Activated CD4-positive, alpha-beta memory T cell treated with anti-CD3 and anti-CD28 coated beads for 36 hours (primary cell): Measurements from ENCODE around the gene CCR4. TPM values are rescaled to one million over a fixed set of nuclear protein-coding genes. Genes with fewer than 3 reads are reported as not detected.

Experiments used
- CTCF ChIA-PET: fragments of 350-600 bp; sonication (Branson Sonifier 250); formaldehyde crosslinking; loops from one replicate; lab custom pipeline; 2021; ENCODE audit warnings: antibody characterized with exemption, inconsistent platforms; lab: Charles Lee
- POLR2A ChIA-PET: fragments of 350-600 bp; sonication (Branson Sonifier 250); formaldehyde crosslinking; loops from one replicate; lab custom pipeline; 2021; ENCODE audit warnings: antibody characterized with exemption; lab: Charles Lee
- DNase-seq: peaks from one replicate; pipeline ENCODE4 v3.0.0-alpha.2; 2020
- H3K27ac Mint-ChIP-seq: one replicate; pipeline ENCODE4 v1.8.0; 2021; ENCODE audit warnings: mixed read lengths
- H3K27me3 Mint-ChIP-seq: one replicate; pipeline ENCODE4 v1.8.0; 2021; ENCODE audit warnings: mixed read lengths
- H3K36me3 Mint-ChIP-seq: one replicate; pipeline ENCODE4 v1.8.0; 2021; ENCODE audit warnings: mixed read lengths
- H3K4me1 Mint-ChIP-seq: one replicate; pipeline ENCODE4 v1.8.0; 2021; ENCODE audit warnings: low read depth, mixed read lengths
- H3K4me3 Mint-ChIP-seq: one replicate; pipeline ENCODE4 v1.8.0; 2021; ENCODE audit warnings: mild to moderate bottlenecking, mixed read lengths
- H3K9me3 Mint-ChIP-seq: one replicate; pipeline ENCODE4 v1.8.0; 2021; ENCODE audit warnings: mixed read lengths
- intact Hi-C: fragments of 100-400 bp; cut with micrococcal nuclease; formaldehyde crosslinking; loops from one replicate; pipeline ENCODE4 v1.15.1; 2023
- total RNA-seq, 2 experiments: library from RNA; stranded (reverse); gene quantifications; one replicate each; pipeline ENCODE4 v1.2.3, GENCODE V29; 2021

Gene CCR4
- total RNA-seq, 2 experiments from 2014 or later, result 137 TPM

DNA sequence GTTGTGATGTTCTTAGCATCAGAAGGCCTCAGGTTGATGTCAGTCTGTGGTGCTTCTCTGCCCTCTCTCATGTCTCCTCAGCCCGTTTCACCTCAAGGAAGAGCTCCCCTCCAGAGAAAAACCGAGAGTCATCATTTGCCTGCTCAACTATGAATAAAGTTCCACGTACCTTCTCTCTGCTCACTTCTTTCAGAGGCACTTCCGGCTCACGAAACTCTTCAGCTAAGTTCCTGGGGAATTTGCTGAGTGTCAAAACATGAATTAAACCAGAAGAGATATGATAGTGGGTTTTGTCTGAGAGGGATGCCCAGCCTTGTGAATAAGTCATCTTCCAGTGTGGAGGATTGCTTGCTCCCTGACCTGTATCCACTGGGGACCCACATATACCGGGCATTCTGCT is 37.7 kb downstream of the CCR4 start:
- ChIA-PET POLR2A (interaction anchor here (0.9 to 8.4 kb wide), 13 partner anchors 13 to 73 kb away, joined by 3 to 79 read pairs (median 5); no protein-coding TSS in a partner anchor), CTCF (interaction anchor here (1.0 to 1.8 kb wide), 11 partner anchors 13 to 85 kb away, joined by 3 to 8 read pairs (median 4); no protein-coding TSS in a partner anchor)
- Mint-ChIP-seq H3K36me3 (peaks cover 48% of the 10 kb centered on the region), H3K4me1 (peaks cover 65% of the 10 kb centered on the region), H3K4me3 (peak overlapping the region; percentile 70), H3K9me3 (no peaks in the 10 kb centered on the region), H3K27ac (peak overlapping the region; percentile 86), H3K27me3 (no peaks in the 10 kb centered on the region)
- intact Hi-C loops, result loop anchor here (1.0 kb wide), 1 partner anchor 41 kb away; no protein-coding TSS in a partner anchor
- peak; percentile 42 for DNase-seq

DNA sequence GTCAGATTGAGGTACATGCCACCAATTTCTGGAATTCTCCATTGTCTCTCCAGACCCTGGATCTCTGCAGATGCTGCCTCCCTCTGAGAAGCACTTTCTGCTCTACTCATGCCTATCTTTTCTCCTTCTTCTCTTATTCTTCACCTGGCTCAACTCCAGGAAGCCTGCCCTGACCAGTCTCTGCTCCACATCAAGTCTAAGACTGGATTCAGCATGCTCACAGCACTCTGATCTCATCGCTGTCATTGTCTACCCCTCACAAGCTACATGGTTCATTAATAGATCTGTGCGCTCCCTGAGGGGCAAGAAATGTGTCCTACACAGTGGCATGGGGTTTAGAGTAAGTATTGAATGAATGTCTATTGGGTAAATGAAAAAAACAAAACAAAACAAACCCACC is 38.7 kb downstream of the CCR4 start:
- intact Hi-C loops, result no loop called here
- CTCF ChIA-PET, result interaction anchor here (1.0 to 1.8 kb wide), 6 partner anchors 15 to 84 kb away, joined by 3 to 8 read pairs (median 4); no protein-coding TSS in a partner anchor
- Mint-ChIP-seq H3K36me3 (peaks cover 51% of the 10 kb centered on the region), H3K4me1 (peaks cover 73% of the 10 kb centered on the region), H3K4me3 (peak overlapping the region; percentile 70), H3K27me3 (no peaks in the 10 kb centered on the region), H3K9me3 (no peaks in the 10 kb centered on the region), H3K27ac (peak overlapping the region; percentile 86)
- no peak for DNase-seq
- POLR2A ChIA-PET, result interaction anchor here (0.9 to 8.4 kb wide), 6 partner anchors 16 to 72 kb away, joined by 4 to 79 read pairs (median 6); no protein-coding TSS in a partner anchor

DNA sequence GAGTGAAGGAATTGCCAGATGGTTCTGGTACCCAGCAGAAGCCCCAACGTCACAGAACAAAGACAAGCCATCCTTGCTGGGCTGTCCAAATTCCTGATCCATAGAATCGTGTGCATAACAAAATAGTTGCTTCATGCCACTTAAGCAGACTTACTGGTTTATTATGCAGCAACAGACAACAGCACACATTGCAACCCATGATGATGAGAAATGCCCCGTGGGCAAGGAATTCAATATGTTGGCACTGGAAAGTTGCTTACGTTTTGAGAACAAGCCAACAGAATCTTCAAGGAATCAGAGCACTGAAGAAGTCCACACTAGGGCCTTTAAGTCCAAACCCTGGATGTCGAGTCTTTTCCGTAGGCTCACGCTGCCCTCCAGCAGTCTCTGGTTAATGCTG is 40.3 kb downstream of the CCR4 start:
- Mint-ChIP-seq H3K9me3 (no peaks in the 10 kb centered on the region), H3K4me3 (peak overlapping the region; percentile 73), H3K36me3 (peaks cover 52% of the 10 kb centered on the region), H3K27ac (peak overlapping the region; percentile 92), H3K4me1 (peaks cover 87% of the 10 kb centered on the region), H3K27me3 (no peaks in the 10 kb centered on the region)
- CTCF ChIA-PET, result interaction anchor here (1.2 to 2.4 kb wide), 5 partner anchors 16 to 54 kb away, joined by 4 to 9 read pairs (median 5); no protein-coding TSS in a partner anchor
- POLR2A ChIA-PET, result interaction anchor here (1.3 to 8.4 kb wide), 11 partner anchors 9 to 80 kb away, joined by 3 to 79 read pairs (median 9); partner anchors contain the start of gene CCR4
- intact Hi-C loops, result loop anchor here (2.0 kb wide), 1 partner anchor 55 kb away; no protein-coding TSS in a partner anchor
- no peak for DNase-seq

DNA sequence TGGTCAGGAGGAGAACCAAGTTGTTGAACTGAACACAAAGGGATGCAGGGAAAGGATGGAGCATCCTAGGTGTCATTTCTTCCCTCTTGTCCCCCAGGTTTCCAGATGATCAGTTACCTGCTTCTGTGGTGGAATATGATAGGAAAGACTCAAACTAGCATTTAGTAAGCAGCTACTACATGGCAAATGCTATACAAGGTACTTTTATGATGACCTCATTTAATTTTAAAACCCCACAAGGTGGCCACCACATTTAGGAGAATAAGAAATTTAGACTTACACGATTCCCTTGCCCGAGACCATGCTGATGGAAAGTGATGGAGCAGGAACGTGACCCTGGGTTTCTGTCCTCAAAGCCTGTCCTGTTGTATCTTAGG is 40.9 kb downstream of the CCR4 start:
- H3K4me3 Mint-ChIP-seq, result peak overlapping the region; percentile 73
- no peak for DNase-seq
- ChIA-PET CTCF (interaction anchor here (0.7 to 2.4 kb wide), 10 partner anchors 12 to 54 kb away, joined by 3 to 21 read pairs (median 5); no protein-coding TSS in a partner anchor), POLR2A (interaction anchor here (0.7 to 8.4 kb wide), 13 partner anchors 9 to 121 kb away, joined by 3 to 79 read pairs (median 7); partner anchors contain the start of genes CCR4 and CRTAP)
- H3K27me3 Mint-ChIP-seq, result no peaks in the 10 kb centered on the region
- peak overlapping the region; percentile 92 for H3K27ac Mint-ChIP-seq
- intact Hi-C loops, result loop anchor here (2.0 kb wide), 1 partner anchor 55 kb away; no protein-coding TSS in a partner anchor
- peaks cover 87% of the 10 kb centered on the region for H3K4me1 Mint-ChIP-seq
- no peaks in the 10 kb centered on the region for H3K9me3 Mint-ChIP-seq
- H3K36me3 Mint-ChIP-seq, result peaks cover 51% of the 10 kb centered on the region

DNA sequence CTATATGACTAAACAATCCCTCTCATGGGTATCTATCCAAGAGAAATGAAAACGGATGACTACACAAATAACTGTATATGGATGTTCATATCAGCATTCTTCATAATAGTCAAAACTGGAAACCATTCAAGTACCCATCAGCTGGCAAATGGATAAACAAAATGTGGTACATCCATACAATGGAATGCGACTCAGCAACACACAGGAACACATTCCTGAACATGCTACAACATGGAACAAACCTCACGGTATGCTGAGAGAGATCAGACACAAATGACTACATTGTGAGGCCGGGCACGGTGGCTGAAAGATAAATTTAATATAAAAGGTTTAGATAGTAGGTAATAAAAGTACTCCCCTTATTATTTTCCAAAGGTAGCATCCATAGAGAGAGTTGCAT is 42.6 kb downstream of the CCR4 start:
- DNase-seq, result no peak
- CTCF ChIA-PET, result interaction anchor here (0.9 to 2.0 kb wide), 4 partner anchors 13 to 45 kb away, joined by 3 to 21 read pairs (median 5); no protein-coding TSS in a partner anchor
- H3K4me1 Mint-ChIP-seq, result peaks cover 86% of the 10 kb centered on the region
- no peaks in the 10 kb centered on the region for H3K9me3 Mint-ChIP-seq
- intact Hi-C loops, result no loop called here
- H3K27me3 Mint-ChIP-seq, result no peaks in the 10 kb centered on the region
- peak overlapping the region; percentile 92 for H3K27ac Mint-ChIP-seq
- H3K36me3 Mint-ChIP-seq, result peaks cover 44% of the 10 kb centered on the region
- peak overlapping the region; percentile 7 for H3K4me3 Mint-ChIP-seq
- POLR2A ChIA-PET, result interaction anchor here (2.3 to 8.4 kb wide), 5 partner anchors 13 to 68 kb away, joined by 11 to 79 read pairs (median 35); no protein-coding TSS in a partner anchor

DNA sequence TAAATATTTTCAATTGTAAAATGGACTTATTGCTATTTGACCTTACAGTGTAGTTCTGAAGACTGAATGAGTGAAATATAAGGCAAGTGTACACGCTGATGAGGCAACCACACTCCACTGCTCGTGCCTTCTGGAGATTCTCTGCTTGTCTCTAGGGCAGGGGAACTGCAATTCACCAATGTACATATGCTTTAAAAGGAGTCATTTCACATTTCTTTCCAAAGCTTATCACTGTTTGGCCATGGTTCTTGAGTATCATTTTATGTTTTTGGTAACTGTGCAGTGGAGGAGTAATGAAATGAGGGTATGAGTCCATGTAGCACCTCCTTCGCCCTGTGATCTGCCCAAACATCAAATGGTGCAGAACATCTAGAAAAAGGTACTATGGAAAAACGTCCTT is 43.7 kb downstream of the CCR4 start:
- peaks cover 86% of the 10 kb centered on the region for H3K4me1 Mint-ChIP-seq
- H3K27ac Mint-ChIP-seq, result peak overlapping the region; percentile 86
- ChIA-PET POLR2A (interaction anchor here (1.2 to 8.4 kb wide), 7 partner anchors 10 to 67 kb away, joined by 3 to 79 read pairs (median 13); no protein-coding TSS in a partner anchor), CTCF (interaction anchor here (1.6 kb wide), 1 partner anchor 79 kb away, joined by 6 read pairs; no protein-coding TSS in a partner anchor)
- H3K27me3 Mint-ChIP-seq, result no peaks in the 10 kb centered on the region
- peaks cover 33% of the 10 kb centered on the region for H3K36me3 Mint-ChIP-seq
- H3K9me3 Mint-ChIP-seq, result no peaks in the 10 kb centered on the region
- no peak for DNase-seq
- no peak overlapping the region for H3K4me3 Mint-ChIP-seq
- intact Hi-C loops, result no loop called here

DNA sequence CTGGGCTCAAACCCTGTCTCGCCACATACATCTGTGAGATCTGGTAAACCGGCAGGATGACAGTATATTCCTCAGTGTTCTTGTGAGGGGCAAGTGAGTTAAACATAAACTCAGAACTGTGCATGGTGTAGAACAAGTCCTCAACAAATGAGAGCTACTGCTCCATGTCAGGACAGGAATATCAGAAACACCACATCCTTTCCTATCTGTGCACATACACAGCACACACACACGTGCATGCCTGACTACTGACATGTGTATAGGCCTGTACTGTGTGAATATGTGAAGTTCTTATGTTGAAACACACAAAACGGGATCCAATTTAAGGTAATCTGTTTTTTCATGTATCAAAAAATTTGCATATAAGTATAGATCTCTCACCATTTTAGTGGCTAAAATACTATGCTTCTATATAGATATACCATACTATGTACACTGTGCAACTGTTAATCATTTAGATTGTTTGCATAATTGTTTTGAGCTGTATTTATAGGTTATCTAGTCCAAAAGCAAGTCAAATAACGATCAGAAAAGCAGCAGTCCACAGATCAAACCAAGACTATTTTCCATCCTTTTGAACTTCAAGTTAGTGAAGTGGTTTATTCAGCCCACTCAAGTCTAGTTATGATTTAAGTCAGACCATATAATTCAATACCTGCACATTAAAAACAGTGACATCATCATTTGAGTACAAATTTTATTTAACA is 44.8 kb downstream of the CCR4 start:
- no peak for DNase-seq
- H3K27me3 Mint-ChIP-seq, result no peaks in the 10 kb centered on the region
- peaks cover 87% of the 10 kb centered on the region for H3K4me1 Mint-ChIP-seq
- peak overlapping the region; percentile 86 for H3K27ac Mint-ChIP-seq
- POLR2A ChIA-PET, result interaction anchor here (1.1 to 8.4 kb wide), 8 partner anchors 9 to 66 kb away, joined by 3 to 79 read pairs (median 12); no protein-coding TSS in a partner anchor
- peaks cover 31% of the 10 kb centered on the region for H3K36me3 Mint-ChIP-seq
- intact Hi-C loops, result loop anchor here (1.0 kb wide), 1 partner anchor 10 kb away; no protein-coding TSS in a partner anchor
- no peaks in the 10 kb centered on the region for H3K9me3 Mint-ChIP-seq
- CTCF ChIA-PET, result interaction anchor here (0.9 to 2.1 kb wide), 5 partner anchors 11 to 78 kb away, joined by 3 to 9 read pairs (median 4); no protein-coding TSS in a partner anchor
- H3K4me3 Mint-ChIP-seq, result no peak overlapping the region

DNA sequence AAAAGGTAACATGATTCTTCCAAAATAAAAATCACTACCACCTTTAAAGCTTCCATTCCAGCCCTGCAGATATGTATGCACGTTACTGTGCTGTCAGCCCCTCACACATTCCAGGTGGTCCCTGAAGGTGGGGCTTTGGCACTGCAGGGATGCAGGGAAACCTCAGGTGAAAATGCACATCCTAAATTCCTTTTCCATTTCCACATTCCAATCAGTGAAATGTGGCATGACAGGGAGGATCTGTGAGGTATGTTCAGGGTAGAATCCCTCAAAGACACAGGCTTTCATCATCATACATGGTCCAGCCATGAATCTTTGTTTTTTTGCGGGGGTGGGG is 45.3 kb downstream of the CCR4 start:
- H3K4me3 Mint-ChIP-seq, result no peak overlapping the region
- H3K4me1 Mint-ChIP-seq, result peaks cover 88% of the 10 kb centered on the region
- CTCF ChIA-PET, result interaction anchor here (0.9 to 2.1 kb wide), 4 partner anchors 10 to 78 kb away, joined by 4 to 9 read pairs (median 5); no protein-coding TSS in a partner anchor
- peaks cover 30% of the 10 kb centered on the region for H3K36me3 Mint-ChIP-seq
- no peak for DNase-seq
- intact Hi-C loops, result loop anchor here (1.0 kb wide), 1 partner anchor 10 kb away; no protein-coding TSS in a partner anchor
- no peaks in the 10 kb centered on the region for H3K27me3 Mint-ChIP-seq
- POLR2A ChIA-PET, result interaction anchor here (1.1 to 8.4 kb wide), 7 partner anchors 8 to 65 kb away, joined by 4 to 79 read pairs (median 13); no protein-coding TSS in a partner anchor
- H3K27ac Mint-ChIP-seq, result peak overlapping the region; percentile 86
- H3K9me3 Mint-ChIP-seq, result no peaks in the 10 kb centered on the region

DNA sequence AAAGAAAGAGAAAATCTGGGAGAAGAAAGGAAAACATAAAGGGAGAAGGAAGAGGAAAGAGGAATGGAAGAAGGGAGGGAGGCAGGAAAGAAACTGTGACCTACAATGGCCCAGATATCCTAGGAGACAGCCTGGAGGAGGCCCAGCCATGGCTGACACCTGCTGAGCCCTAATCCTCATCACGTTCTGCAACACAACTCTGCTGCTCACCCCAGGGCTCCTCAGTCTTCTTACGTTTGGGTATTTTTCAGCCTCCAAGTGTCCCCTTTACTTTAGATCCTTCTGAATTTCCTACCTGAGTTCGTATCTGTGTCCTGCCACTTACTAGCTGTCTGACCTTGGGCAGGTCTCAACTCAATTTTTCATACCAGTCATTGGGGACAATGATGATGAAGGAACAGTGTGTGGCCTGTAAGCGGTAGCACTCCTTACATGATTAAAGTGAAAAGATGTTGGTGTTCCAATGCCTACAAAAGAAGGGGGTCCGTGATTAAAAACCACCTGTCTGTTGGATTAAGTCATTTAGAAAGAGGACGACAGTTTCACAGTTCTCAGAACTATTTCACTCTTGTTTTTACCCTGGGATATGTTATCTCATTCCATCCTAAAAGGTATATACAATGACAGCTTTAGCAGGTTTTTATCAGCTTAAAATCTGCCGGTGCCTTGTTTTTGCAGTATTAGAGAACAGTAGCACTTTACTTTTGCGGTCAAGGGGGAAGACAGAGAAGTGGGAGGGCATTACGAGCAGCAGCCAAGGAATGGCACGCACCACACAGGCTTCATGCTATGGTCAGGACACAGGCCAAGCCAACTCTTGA is 47.4 kb downstream of the CCR4 start:
- DNase-seq, result no peak
- Mint-ChIP-seq H3K4me3 (peak overlapping the region; percentile 59), H3K27me3 (no peaks in the 10 kb centered on the region), H3K27ac (peak overlapping the region; percentile 86), H3K4me1 (peaks cover 87% of the 10 kb centered on the region), H3K36me3 (peaks cover 40% of the 10 kb centered on the region), H3K9me3 (no peaks in the 10 kb centered on the region)
- POLR2A ChIA-PET, result interaction anchor here (0.7 to 6.2 kb wide), 12 partner anchors 9 to 64 kb away, joined by 3 to 43 read pairs (median 6); partner anchors contain the start of gene CCR4
- intact Hi-C loops, result loop anchor here (1.0 kb wide), 1 partner anchor 24 kb away; no protein-coding TSS in a partner anchor
- CTCF ChIA-PET, result interaction anchor here (0.7 to 2.6 kb wide), 11 partner anchors 20 to 374 kb away, joined by 3 to 9 read pairs (median 4); no protein-coding TSS in a partner anchor

DNA sequence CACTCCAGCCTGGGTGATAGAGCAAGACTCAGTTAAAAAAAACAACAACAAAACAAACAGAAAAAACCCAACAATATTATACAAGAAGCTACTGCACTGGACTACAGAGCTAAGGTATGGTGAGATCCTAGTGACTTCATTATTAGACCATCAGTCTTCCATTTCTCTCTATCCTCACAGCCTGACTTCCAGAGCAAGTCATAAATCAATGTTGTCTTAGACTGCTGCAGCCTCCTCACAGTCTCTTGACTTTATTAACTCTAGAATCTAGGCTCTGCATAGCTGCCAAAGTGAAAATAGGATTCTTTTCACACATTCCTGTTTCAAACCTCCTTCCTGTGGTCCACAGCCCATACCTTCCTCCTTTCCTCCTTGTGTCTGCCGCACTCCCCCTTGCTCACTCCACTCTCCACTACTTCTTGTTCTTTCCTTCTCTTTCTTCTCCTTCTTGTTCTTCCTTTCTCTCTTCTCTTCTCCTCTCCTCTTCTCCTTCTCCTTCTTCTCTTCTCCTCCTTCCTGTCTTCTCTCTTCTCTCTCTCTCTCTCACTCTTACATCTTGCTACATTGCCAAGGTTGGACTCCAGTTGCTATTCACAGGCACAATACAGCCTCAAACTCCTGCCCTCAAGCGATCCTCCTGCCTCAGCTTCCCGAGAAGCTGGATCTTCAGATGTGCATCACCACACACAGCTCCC is 49.4 kb downstream of the CCR4 start:
- Mint-ChIP-seq H3K27me3 (no peaks in the 10 kb centered on the region), H3K4me1 (peaks cover 86% of the 10 kb centered on the region), H3K9me3 (peaks cover 4% of the 10 kb centered on the region), H3K4me3 (no peak overlapping the region), H3K36me3 (peaks cover 46% of the 10 kb centered on the region), H3K27ac (peak overlapping the region; percentile 75)
- POLR2A ChIA-PET, result interaction anchor here (0.5 to 6.2 kb wide), 7 partner anchors 8 to 63 kb away, joined by 3 to 43 read pairs (median 4); no protein-coding TSS in a partner anchor
- CTCF ChIA-PET, result interaction anchor here (0.9 to 2.6 kb wide), 5 partner anchors 22 to 130 kb away, joined by 3 to 10 read pairs (median 7); no protein-coding TSS in a partner anchor
- DNase-seq, result no peak
- intact Hi-C loops, result no loop called here
